Right lobe of liver (tissue), 4 donors: ENCODE data around the gene PTOV1.

Experiments used
- POLR2A ChIP-seq: fragments of 450-650 bp; IDR thresholded peaks from one replicate; pipeline ENCODE4 v1.6.1; 2017; ENCODE audit warnings: antibody characterized with exemption, mild to moderate bottlenecking
- TF ChIP-seq, protein P1 (sequence below), 4 donors: fragments of 200-600 bp in 3 of 4; fragments of 450-650 bp in 1 of 4; IDR thresholded peaks; one replicate each; pipeline versions ENCODE4 v1.5.1 to v1.8.0; 2016 to 2022; ENCODE audit warnings: antibody characterized with exemption in 4 of 4, mild to moderate bottlenecking in 2 of 4
- donor health status: DM: no; HTN: no; CAD: no.
- donor health status: DM: no; HTN: no; CAD: no.
- donor health status: DM: no; HTN: yes; CAD: no.

DNA sequence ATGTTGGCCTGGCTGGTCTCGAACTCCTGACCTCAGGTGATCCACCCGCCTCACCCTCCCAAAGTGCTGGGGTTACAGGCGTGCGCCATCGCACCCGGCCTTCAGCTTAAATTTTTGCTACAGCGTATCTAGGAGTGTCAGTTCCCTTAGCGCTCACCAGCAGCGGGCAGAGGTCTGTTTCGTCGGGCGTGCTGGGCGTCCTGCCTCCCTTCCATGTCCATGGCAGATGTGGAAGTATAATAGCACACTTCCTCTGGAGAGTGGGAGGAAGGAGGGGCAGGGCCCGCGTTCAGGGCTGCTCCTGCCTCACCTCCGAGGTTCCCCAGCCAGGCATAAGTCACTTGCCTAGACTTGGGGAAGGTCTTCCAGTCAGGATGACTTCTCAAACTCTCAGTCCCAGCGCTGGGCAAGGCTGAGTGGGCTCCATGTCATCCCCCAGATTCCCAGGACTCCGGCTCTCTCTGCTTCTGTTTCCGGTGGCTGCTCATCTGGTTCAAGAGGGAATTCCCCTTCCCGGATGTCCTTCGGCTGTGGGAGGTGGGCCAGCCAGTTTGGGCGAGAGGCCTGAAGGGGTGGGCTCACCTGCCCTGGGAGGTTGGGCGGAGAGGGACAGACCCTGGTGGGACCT, 36.2 kb downstream of the PTOV1 start:
- TF ChIP-seq, protein P1, sequence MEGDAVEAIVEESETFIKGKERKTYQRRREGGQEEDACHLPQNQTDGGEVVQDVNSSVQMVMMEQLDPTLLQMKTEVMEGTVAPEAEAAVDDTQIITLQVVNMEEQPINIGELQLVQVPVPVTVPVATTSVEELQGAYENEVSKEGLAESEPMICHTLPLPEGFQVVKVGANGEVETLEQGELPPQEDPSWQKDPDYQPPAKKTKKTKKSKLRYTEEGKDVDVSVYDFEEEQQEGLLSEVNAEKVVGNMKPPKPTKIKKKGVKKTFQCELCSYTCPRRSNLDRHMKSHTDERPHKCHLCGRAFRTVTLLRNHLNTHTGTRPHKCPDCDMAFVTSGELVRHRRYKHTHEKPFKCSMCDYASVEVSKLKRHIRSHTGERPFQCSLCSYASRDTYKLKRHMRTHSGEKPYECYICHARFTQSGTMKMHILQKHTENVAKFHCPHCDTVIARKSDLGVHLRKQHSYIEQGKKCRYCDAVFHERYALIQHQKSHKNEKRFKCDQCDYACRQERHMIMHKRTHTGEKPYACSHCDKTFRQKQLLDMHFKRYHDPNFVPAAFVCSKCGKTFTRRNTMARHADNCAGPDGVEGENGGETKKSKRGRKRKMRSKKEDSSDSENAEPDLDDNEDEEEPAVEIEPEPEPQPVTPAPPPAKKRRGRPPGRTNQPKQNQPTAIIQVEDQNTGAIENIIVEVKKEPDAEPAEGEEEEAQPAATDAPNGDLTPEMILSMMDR (IDR thresholded peaks at IDR 0.05): no peak
- no peak for TF ChIP-seq POLR2A
